K562 treated with DMSO at 1 percent for 48 hours (cell line): Measurements from ENCODE around the gene JMY. TPM values are rescaled to one million over a fixed set of nuclear protein-coding genes. Genes with fewer than 3 reads are reported as not detected.

Experiments used
- total RNA-seq: library from RNA; unstranded; fragments of 300-600 nt; gene quantifications from 2 replicates; pipeline ENCODE4 v1.2.3, GENCODE V29; 2022; ENCODE audit warnings: low replicate concordance; ENCODE audit errors: extremely low read depth

Gene JMY, protein sequence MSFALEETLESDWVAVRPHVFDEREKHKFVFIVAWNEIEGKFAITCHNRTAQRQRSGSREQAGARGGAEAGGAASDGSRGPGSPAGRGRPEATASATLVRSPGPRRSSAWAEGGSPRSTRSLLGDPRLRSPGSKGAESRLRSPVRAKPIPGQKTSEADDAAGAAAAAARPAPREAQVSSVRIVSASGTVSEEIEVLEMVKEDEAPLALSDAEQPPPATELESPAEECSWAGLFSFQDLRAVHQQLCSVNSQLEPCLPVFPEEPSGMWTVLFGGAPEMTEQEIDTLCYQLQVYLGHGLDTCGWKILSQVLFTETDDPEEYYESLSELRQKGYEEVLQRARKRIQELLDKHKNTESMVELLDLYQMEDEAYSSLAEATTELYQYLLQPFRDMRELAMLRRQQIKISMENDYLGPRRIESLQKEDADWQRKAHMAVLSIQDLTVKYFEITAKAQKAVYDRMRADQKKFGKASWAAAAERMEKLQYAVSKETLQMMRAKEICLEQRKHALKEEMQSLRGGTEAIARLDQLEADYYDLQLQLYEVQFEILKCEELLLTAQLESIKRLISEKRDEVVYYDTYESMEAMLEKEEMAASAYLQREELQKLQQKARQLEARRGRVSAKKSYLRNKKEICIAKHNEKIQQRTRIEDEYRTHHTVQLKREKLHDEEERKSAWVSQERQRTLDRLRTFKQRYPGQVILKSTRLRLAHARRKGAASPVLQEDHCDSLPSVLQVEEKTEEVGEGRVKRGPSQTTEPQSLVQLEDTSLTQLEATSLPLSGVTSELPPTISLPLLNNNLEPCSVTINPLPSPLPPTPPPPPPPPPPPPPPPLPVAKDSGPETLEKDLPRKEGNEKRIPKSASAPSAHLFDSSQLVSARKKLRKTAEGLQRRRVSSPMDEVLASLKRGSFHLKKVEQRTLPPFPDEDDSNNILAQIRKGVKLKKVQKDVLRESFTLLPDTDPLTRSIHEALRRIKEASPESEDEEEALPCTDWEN
- not detected in 2 replicates for total RNA-seq

DNA sequence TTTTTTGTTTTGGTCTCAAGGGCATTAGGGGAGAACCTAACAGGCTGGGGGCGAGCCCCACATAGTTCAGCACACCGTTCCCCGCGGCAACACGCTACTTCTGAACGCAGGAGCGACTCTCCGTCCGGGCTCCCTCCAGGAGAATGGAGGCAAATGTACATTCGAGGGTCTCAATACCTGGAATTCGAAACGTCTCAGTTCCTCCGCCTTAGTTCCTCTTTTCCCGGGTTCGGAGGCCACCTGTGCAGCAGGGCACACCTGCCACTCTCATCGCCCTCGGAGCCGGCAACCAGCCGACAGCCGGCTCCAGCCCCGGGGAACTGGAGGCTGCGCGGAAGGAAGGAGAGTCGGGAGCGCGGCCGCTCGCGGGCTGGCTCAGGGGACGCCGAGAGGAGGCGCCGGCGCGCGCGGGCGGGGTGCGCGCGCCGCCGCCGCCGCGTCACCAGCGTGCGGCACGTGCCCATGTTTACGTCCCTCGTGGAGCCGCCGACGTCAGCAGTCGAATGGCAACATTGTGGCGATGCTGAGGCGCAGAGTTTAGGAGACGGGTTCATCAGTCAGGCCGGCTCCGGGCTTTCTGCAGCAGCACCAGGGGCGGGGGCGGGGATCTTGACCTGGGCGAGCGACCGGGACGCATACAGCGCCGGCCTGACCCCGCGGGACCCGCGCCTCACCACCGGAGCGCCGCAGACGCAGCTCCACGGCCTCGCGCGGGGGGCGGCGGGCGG lies at the start of gene JMY:
TSS of gene JMY (plus strand) at position 498 of the 728 bp plus-strand sequence. CDS start 520 bp downstream, outside the sequence.

Other genes with a start within 250 kb of the JMY start
- gene DMGDH, start 166.5 kb upstream of the JMY start, total RNA-seq = not detected in 2 replicates
- not detected in 2 replicates for gene BHMT2, start 166.4 kb upstream of the JMY start, total RNA-seq
- gene BHMT, start 124.3 kb upstream of the JMY start, total RNA-seq = not detected in 2 replicates